Measurements from ENCODE around the gene PSMB10.

PSMB10 gene

GRCh38 chr16:67892375-67892774 is 44.3 kb downstream of the PSMB10 start:
- DNase-seq (ENCODE audit: low read depth): no peak

- DNase-seq (ENCODE audit: low read depth): no peak
Observed at GRCh38 chr16:67888331-67888730, 48.3 kb downstream of the PSMB10 start.

- DNase-seq (ENCODE audit: low read depth): no peak
Observed at GRCh38 chr16:67886387-67886786, 50.3 kb downstream of the PSMB10 start.

- no peak for DNase-seq (ENCODE audit: low read depth)
Observed at GRCh38 chr16:67885976-67886375, 50.7 kb downstream of the PSMB10 start.

GRCh38 chr16:67885545-67885944 is 51.1 kb downstream of the PSMB10 start:
- no peak for DNase-seq (ENCODE audit: low read depth)

GRCh38 chr16:67884684-67885083 is 52.0 kb downstream of the PSMB10 start, which contains the start of gene NRN1L:
NRN1L (plus strand) TSS chr16:67884885; CDS start chr16:67884904, 19 bp downstream.
- peak; percentile 83 for DNase-seq (ENCODE audit: low read depth)
